Endodermal cell (in vitro differentiated cells): ENCODE data around the gene CISH. TPM values are rescaled to one million over a fixed set of nuclear protein-coding genes. Genes with fewer than 3 reads are reported as not detected.

ENCODE experiments used
- DNase-seq: peaks from one replicate; pipeline ENCODE4 v3.0.0-alpha.2; 2017
- H3K27ac ChIP-seq: 2 replicates; pipeline ENCODE4 v1.5.1; 2013; ENCODE audit warnings: mild to moderate bottlenecking, low read depth, low read length, moderate library complexity
- H3K27me3 ChIP-seq: 2 replicates; pipeline ENCODE4 v1.6.1; 2013; ENCODE audit warnings: mild to moderate bottlenecking, low read length, moderate library complexity; ENCODE audit not compliant: insufficient read depth, control insufficient read depth, poor library complexity, severe bottlenecking
- H3K36me3 ChIP-seq: 2 replicates; pipeline ENCODE4 v1.7.0; 2013; ENCODE audit warnings: mild to moderate bottlenecking, low read length, moderate library complexity; ENCODE audit not compliant: control insufficient read depth, insufficient read depth
- H3K4me1 ChIP-seq: one replicate; pipeline ENCODE4 v1.7.0; 2013; ENCODE audit warnings: low read length; ENCODE audit not compliant: control insufficient read depth, insufficient read depth
- H3K4me3 ChIP-seq: 2 replicates; pipeline ENCODE4 v1.5.1; 2013; ENCODE audit warnings: mild to moderate bottlenecking, low read length, moderate library complexity
- H3K9ac ChIP-seq: 2 replicates; pipeline ENCODE4 v1.6.1; 2013; ENCODE audit warnings: mild to moderate bottlenecking, low read length, moderate library complexity; ENCODE audit not compliant: poor library complexity, severe bottlenecking; ENCODE audit errors: extremely low read depth
- H3K9me3 ChIP-seq: 2 replicates; pipeline ENCODE4 v1.6.1; 2013; ENCODE audit warnings: mild to moderate bottlenecking, low read length, moderate library complexity; ENCODE audit not compliant: control insufficient read depth
- H3K27ac Mint-ChIP-seq: 2 replicates; pipeline ENCODE4 v1.8.0; 2020; ENCODE audit warnings: mixed read lengths
- H3K27me3 Mint-ChIP-seq: 2 replicates; pipeline ENCODE4 v1.8.0; 2021; ENCODE audit warnings: mild to moderate bottlenecking, mixed read lengths; ENCODE audit not compliant: insufficient read depth
- H3K36me3 Mint-ChIP-seq: 2 replicates; pipeline ENCODE4 v1.8.0; 2020; ENCODE audit warnings: low read depth, mixed read lengths
- H3K4me1 Mint-ChIP-seq: 2 replicates; pipeline ENCODE4 v1.8.0; 2020; ENCODE audit warnings: mixed read lengths
- H3K4me3 Mint-ChIP-seq: 2 replicates; pipeline ENCODE4 v1.8.0; 2020; ENCODE audit warnings: mild to moderate bottlenecking, moderate library complexity, mixed read lengths
- H3K9me3 Mint-ChIP-seq: 2 replicates; pipeline ENCODE4 v1.8.0; 2020; ENCODE audit warnings: mild to moderate bottlenecking, mixed read lengths
- CTCF ChIP-seq: fragments of 200-600 bp; sonication (generic); conservative IDR thresholded peaks from 2 replicates; pipeline ENCODE4 v1.5.0; 2021; ENCODE audit warnings: antibody characterized with exemption, mild to moderate bottlenecking
- WGBS, 2 experiments: methylation state at CpG; one replicate each; pipeline versions ENCODE4 v1.1.5 to v1.1.7; 2013; ENCODE audit warnings: missing lambda C conversion rate in 2 of 2, mixed read lengths in 1 of 2; ENCODE audit not compliant: insufficient coverage in 1 of 2, insufficient read length in 1 of 2; 5-methylcytosine and 5-hydroxymethylcytosine counted together
- total RNA-seq, 2 donors: library from RNA; stranded (reverse); fragmentation: NEBNext Ultra II Directional in 1 of 2; extraction: Animal tissue kit (Norgen Biotek cat#: 25700) in 1 of 2; gene quantifications; 2 replicates in 1 of 2; 3 replicates in 1 of 2; pipeline ENCODE4 v1.2.1, GENCODE V29; 2021

Gene CISH
- total RNA-seq, 2 donors from 2014 or later, result 1.2 to 2.0 TPM

GRCh38 chr3:50625231-50626182 lies 13.9 kb upstream of the CISH start:
- Mint-ChIP-seq H3K36me3 (peaks cover 4% of the 10 kb centered on the region), H3K4me1 (peaks cover 35% of the 10 kb centered on the region)
- peak; percentile 72 for DNase-seq

GRCh38 chr3:50624634-50625033 lies 13.1 kb upstream of the CISH start:
- Mint-ChIP-seq H3K27me3 (no peaks in the 10 kb centered on the region), H3K36me3 (peaks cover 5% of the 10 kb centered on the region), H3K4me1 (peaks cover 35% of the 10 kb centered on the region), H3K9me3 (no peaks in the 10 kb centered on the region), H3K4me3 (no peak overlapping the region), H3K27ac (peak overlapping the region; percentile 90)
- H3K9me3 ChIP-seq, result no peaks in the 10 kb centered on the region
- H3K4me3 ChIP-seq, result no peak overlapping the region
- WGBS, 2 experiments, result 95 to 100% methylated on average over 2 of the region's 2 CpGs
- no peak for TF ChIP-seq CTCF
- peaks cover 23% of the 10 kb centered on the region for H3K4me1 ChIP-seq
- peak; percentile 77 for DNase-seq
- H3K36me3 ChIP-seq, result no peaks in the 10 kb centered on the region
- H3K27me3 ChIP-seq, result no peaks in the 10 kb centered on the region
- no peak overlapping the region for H3K27ac ChIP-seq
- no peak overlapping the region for H3K9ac ChIP-seq

More at GRCh38 chr3:50625231-50626182, 13.9 kb upstream of the CISH start:
- H3K27ac ChIP-seq, result peak overlapping the region; percentile 54
- H3K9me3 ChIP-seq, result no peaks in the 10 kb centered on the region
- no peak overlapping the region for H3K4me3 ChIP-seq
- no peak overlapping the region for H3K9ac ChIP-seq
- H3K27me3 Mint-ChIP-seq, result no peaks in the 10 kb centered on the region
- H3K36me3 ChIP-seq, result no peaks in the 10 kb centered on the region
- no peak for TF ChIP-seq CTCF
- H3K27me3 ChIP-seq, result no peaks in the 10 kb centered on the region
- peaks cover 23% of the 10 kb centered on the region for H3K4me1 ChIP-seq
- no peak overlapping the region for H3K4me3 Mint-ChIP-seq
- H3K9me3 Mint-ChIP-seq, result no peaks in the 10 kb centered on the region
- peak overlapping the region; percentile 90 for H3K27ac Mint-ChIP-seq
- WGBS, 2 experiments, result 69 to 71% methylated on average over 6 to 17 of the region's 18 CpGs

- Mint-ChIP-seq H3K4me1 (peaks cover 35% of the 10 kb centered on the region), H3K4me3 (no peak overlapping the region), H3K9me3 (no peaks in the 10 kb centered on the region), H3K27me3 (no peaks in the 10 kb centered on the region), H3K27ac (peak overlapping the region; percentile 80), H3K36me3 (peaks cover 5% of the 10 kb centered on the region)
- H3K4me3 ChIP-seq, result no peak overlapping the region
- H3K4me1 ChIP-seq, result peaks cover 23% of the 10 kb centered on the region
- H3K9me3 ChIP-seq, result no peaks in the 10 kb centered on the region
- no peak for DNase-seq
- H3K9ac ChIP-seq, result no peak overlapping the region
- no peaks in the 10 kb centered on the region for H3K27me3 ChIP-seq
- H3K36me3 ChIP-seq, result no peaks in the 10 kb centered on the region
- no peak overlapping the region for H3K27ac ChIP-seq
- 90 to 92% methylated on average over 6 of the region's 6 CpGs for WGBS, 2 experiments
- no peak for TF ChIP-seq CTCF
These were observed 12.4 kb upstream of the CISH start for GRCh38 chr3:50623840-50624474.
